MM.1S (cell line): ENCODE measurements around the gene CA4.
"Not testable (repeated sequence)": the region's sequence is repeated elsewhere in the genome, so short reads cannot be mapped to it uniquely, and the experiment has no call there.

Source experiments
- DNase-seq: peaks from one replicate; pipeline ENCODE4 v3.0.0-alpha.2; 2015
- H2AFZ ChIP-seq: fragments of 300-600 bp; sonication (generic); 2 replicates; pipeline ENCODE4 v1.6.0; 2016; ENCODE audit warnings: antibody characterized with exemption, low read length
- H3F3A ChIP-seq: fragments of 300-600 bp; sonication (generic); 2 replicates; pipeline ENCODE4 v1.6.1; 2016; ENCODE audit warnings: mild to moderate bottlenecking, antibody characterized with exemption, low read length, moderate library complexity, mixed read lengths; ENCODE audit not compliant: insufficient read depth
- H3K27ac ChIP-seq: fragments of 300-600 bp; sonication (generic); 2 replicates; pipeline ENCODE4 v1.5.1; 2016; ENCODE audit warnings: mild to moderate bottlenecking, low read length
- H3K27me3 ChIP-seq: fragments of 300-600 bp; sonication (generic); replicated peaks from 2 replicates; pipeline ENCODE4 v1.6.0; 2016; ENCODE audit warnings: low read length; ENCODE audit not compliant: insufficient read depth
- H3K36me3 ChIP-seq: fragments of 300-600 bp; sonication (generic); replicated peaks from 2 replicates; pipeline ENCODE4 v1.6.1; 2016; ENCODE audit warnings: mild to moderate bottlenecking, low read length, mixed read lengths; ENCODE audit not compliant: insufficient read depth
- H3K4me1 ChIP-seq: fragments of 300-600 bp; sonication (generic); 2 replicates; pipeline ENCODE4 v1.6.1; 2016; ENCODE audit warnings: low read length, mixed read lengths
- H3K4me2 ChIP-seq: fragments of 300-600 bp; sonication (generic); 2 replicates; pipeline ENCODE4 v1.6.0; 2016; ENCODE audit warnings: low read depth, low read length
- H3K4me3 ChIP-seq: fragments of 300-600 bp; sonication (generic); 2 replicates; pipeline ENCODE4 v1.5.1; 2016; ENCODE audit warnings: low read length, mixed read lengths
- H3K79me2 ChIP-seq: fragments of 300-600 bp; sonication (generic); 2 replicates; pipeline ENCODE4 v1.6.1; 2016; ENCODE audit warnings: mixed run types, low read length, mixed read lengths
- H3K9ac ChIP-seq: fragments of 300-600 bp; sonication (generic); 2 replicates; pipeline ENCODE4 v1.6.1; 2016; ENCODE audit warnings: low read length, mixed read lengths
- H3K9me2 ChIP-seq: fragments of 300-600 bp; sonication (generic); replicated peaks from 2 replicates; pipeline ENCODE4 v1.6.1; 2016; ENCODE audit warnings: mild to moderate bottlenecking, low read length, mixed read lengths; ENCODE audit not compliant: insufficient read depth
- H3K9me3 ChIP-seq: fragments of 300-600 bp; sonication (generic); replicated peaks from 2 replicates; pipeline ENCODE4 v1.6.1; 2016; ENCODE audit warnings: mild to moderate bottlenecking, low read length, mixed read lengths; ENCODE audit not compliant: insufficient read depth
- H4K20me1 ChIP-seq: fragments of 300-600 bp; sonication (generic); 2 replicates; pipeline ENCODE4 v1.6.1; 2016; ENCODE audit warnings: mild to moderate bottlenecking, low read length, moderate library complexity, mixed read lengths; ENCODE audit not compliant: insufficient read depth
- CTCF ChIP-seq: fragments of 300-600 bp; sonication (generic); IDR thresholded peaks from 2 replicates; pipeline ENCODE4 v1.5.1; 2016; ENCODE audit warnings: antibody characterized with exemption, low read length, mixed read lengths
- EZH2 ChIP-seq: fragments of 300-600 bp; sonication (generic); optimal IDR thresholded peaks from 2 replicates; pipeline ENCODE3; 2017; ENCODE audit warnings: low read depth, mild to moderate bottlenecking, antibody characterized with exemption, low read length, mixed read lengths
- EZH2phosphoT487 ChIP-seq: fragments of 300-600 bp; sonication (generic); IDR thresholded peaks from 2 replicates; pipeline ENCODE4 v1.6.1; 2018; ENCODE audit warnings: antibody characterized with exemption, low read length

Gene CA4

DNA sequence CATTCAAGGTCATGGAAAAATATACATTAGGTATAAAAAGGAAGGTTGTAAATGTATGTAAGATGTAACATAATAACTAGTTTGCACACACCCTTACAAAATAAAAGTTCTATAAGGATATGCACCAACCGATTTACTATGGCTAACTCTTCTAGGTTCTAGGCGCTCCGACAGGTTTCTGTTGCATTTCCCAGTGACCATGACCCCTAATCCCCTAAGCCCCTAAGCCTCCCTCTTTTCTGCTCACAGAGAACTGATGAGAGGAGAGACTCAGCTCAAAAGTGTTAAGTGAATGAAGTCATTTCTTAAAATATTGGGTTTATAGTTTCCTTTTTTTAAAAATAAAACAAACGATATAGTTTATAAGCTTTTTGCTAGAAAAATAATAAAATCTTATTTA lies 41.1 kb upstream of the CA4 start:
- no peak for DNase-seq
- Histone ChIP-seq H3K27ac (no peak overlapping the region), H4K20me1 (no peaks in the 10 kb centered on the region), H3K9me3 (no peaks in the 10 kb centered on the region), H2AFZ (no peak overlapping the region), H3K36me3 (no peaks in the 10 kb centered on the region), H3K27me3 (no peaks in the 10 kb centered on the region), H3K4me2 (no peak overlapping the region), H3K9ac (no peak overlapping the region), H3K9me2 (no peaks in the 10 kb centered on the region), H3K4me3 (no peak overlapping the region), H3F3A (no peaks in the 10 kb centered on the region), H3K79me2 (no peaks in the 10 kb centered on the region), H3K4me1 (no peaks in the 10 kb centered on the region)
- no peak for TF ChIP-seq EZH2
- no peak for TF ChIP-seq CTCF
- no peak for TF ChIP-seq EZH2phosphoT487

DNA sequence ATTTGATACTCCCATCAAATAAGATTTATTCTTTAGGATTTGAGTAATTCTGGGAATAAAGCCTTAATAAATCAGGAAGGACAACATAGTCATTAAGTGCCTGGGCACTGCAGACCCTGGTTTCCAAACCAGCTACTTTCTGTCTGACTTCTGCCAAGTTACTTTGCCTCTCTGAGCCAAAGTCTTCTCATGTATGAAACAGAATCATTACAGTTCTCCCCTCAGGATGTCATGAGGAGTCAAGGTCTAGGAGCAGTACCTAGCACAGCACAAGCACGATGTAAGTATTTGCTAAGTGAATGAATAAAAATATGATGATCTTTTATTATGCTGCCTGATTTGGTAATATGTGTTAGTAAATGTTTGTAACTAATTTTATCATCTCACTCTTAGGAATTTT lies 40.6 kb upstream of the CA4 start:
- no peak overlapping the region for H3K9ac ChIP-seq
- H3K9me2 ChIP-seq: no peaks in the 10 kb centered on the region
- no peak overlapping the region for H3K4me2 ChIP-seq
- no peaks in the 10 kb centered on the region for H3K9me3 ChIP-seq
- no peaks in the 10 kb centered on the region for H3K79me2 ChIP-seq
- TF ChIP-seq EZH2 (no peak), EZH2phosphoT487 (no peak), CTCF (no peak)
- H3K4me3 ChIP-seq: no peak overlapping the region
- no peaks in the 10 kb centered on the region for H4K20me1 ChIP-seq
- H2AFZ ChIP-seq: no peak overlapping the region
- H3K4me1 ChIP-seq: no peaks in the 10 kb centered on the region
- no peak for DNase-seq
- H3K27ac ChIP-seq: no peak overlapping the region
- no peaks in the 10 kb centered on the region for H3K36me3 ChIP-seq
- H3F3A ChIP-seq: no peaks in the 10 kb centered on the region
- H3K27me3 ChIP-seq: no peaks in the 10 kb centered on the region

DNA sequence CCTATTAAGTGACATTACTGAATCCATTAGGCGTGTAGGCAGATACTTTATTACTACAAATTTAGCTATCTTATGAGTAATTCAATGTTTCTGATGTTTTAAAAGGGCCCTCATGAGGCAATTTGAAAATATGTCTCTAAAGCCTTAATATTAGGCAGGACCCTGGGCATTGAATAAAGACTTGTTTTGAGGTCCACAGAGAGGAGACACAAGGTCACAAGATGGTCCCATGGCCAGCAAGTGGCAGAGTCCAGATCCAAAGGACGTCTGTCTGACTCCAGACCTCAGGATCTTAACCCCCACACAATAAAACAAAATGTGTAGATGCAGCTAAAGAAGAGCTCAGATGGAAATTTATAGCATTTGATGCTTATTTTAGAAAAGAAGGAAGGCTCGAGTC lies 39.2 kb upstream of the CA4 start:
- no peaks in the 10 kb centered on the region for H3F3A ChIP-seq
- H3K4me3 ChIP-seq: no peak overlapping the region
- H3K9me2 ChIP-seq: no peaks in the 10 kb centered on the region
- H3K79me2 ChIP-seq: no peaks in the 10 kb centered on the region
- no peaks in the 10 kb centered on the region for H3K27me3 ChIP-seq
- no peak overlapping the region for H3K4me2 ChIP-seq
- no peaks in the 10 kb centered on the region for H4K20me1 ChIP-seq
- DNase-seq: no peak
- H3K4me1 ChIP-seq: no peaks in the 10 kb centered on the region
- no peak overlapping the region for H3K9ac ChIP-seq
- no peak for TF ChIP-seq EZH2phosphoT487
- no peak for TF ChIP-seq CTCF
- TF ChIP-seq EZH2: no peak
- no peak overlapping the region for H3K27ac ChIP-seq
- no peaks in the 10 kb centered on the region for H3K36me3 ChIP-seq
- no peaks in the 10 kb centered on the region for H3K9me3 ChIP-seq
- no peak overlapping the region for H2AFZ ChIP-seq

- H3F3A ChIP-seq, H3K79me2 ChIP-seq, H3K9me2 ChIP-seq, H3K9me3 ChIP-seq, DNase-seq, H3K27ac ChIP-seq, H3K4me2 ChIP-seq, H3K27me3 ChIP-seq, H3K36me3 ChIP-seq, H3K4me3 ChIP-seq, H3K4me1 ChIP-seq, H3K9ac ChIP-seq, H2AFZ ChIP-seq, H4K20me1 ChIP-seq: not testable (repeated sequence)
Measured at GRCh38 chr17:60111661-60112060, 38.1 kb upstream of the CA4 start.

- not testable (repeated sequence) for H3K9ac ChIP-seq, H3K4me1 ChIP-seq, H3F3A ChIP-seq, DNase-seq, H3K36me3 ChIP-seq, H3K4me2 ChIP-seq, H3K4me3 ChIP-seq, H3K27me3 ChIP-seq, H2AFZ ChIP-seq, H3K79me2 ChIP-seq, H3K9me3 ChIP-seq, H3K9me2 ChIP-seq, H3K27ac ChIP-seq, H4K20me1 ChIP-seq
Measured at GRCh38 chr17:60115364-60115763, 34.4 kb upstream of the CA4 start.

- H2AFZ ChIP-seq, DNase-seq, H3K27ac ChIP-seq, H3K4me1 ChIP-seq, H3F3A ChIP-seq, H3K4me3 ChIP-seq, H3K9ac ChIP-seq, H3K79me2 ChIP-seq, H4K20me1 ChIP-seq, H3K9me2 ChIP-seq, H3K27me3 ChIP-seq, H3K9me3 ChIP-seq, H3K36me3 ChIP-seq, H3K4me2 ChIP-seq: not testable (repeated sequence)
Measured at GRCh38 chr17:60116196-60116595, 33.6 kb upstream of the CA4 start.
